HCT116 (cell line): ENCODE measurements around the gene MBTD1.

Experiments used
- EZH2phosphoT487 ChIP-seq: fragments of 200-600 bp; IDR thresholded peaks from 2 replicates; pipeline ENCODE4 v1.6.1; 2018; ENCODE audit warnings: antibody characterized with exemption, borderline replicate concordance
- POLR2A ChIP-seq: IDR thresholded peaks from 2 replicates; pipeline ENCODE4 v1.7.0; 2011; ENCODE audit warnings: borderline replicate concordance; ENCODE audit not compliant: insufficient read depth, insufficient read length; ENCODE audit errors: extremely low read depth
- RAD21 ChIP-seq: IDR thresholded peaks from 2 replicates; pipeline ENCODE4 v1.6.1; 2012; ENCODE audit warnings: low read depth, mild to moderate bottlenecking
- TF ChIP-seq, protein P1 (sequence below), 3 experiments: fragments of 200-600 bp in 1 of 3; sonication (generic) in 1 of 3; IDR thresholded peaks in 2 of 3; conservative IDR thresholded peaks in 1 of 3; 2 replicates each; pipeline ENCODE4 v1.5.1; 2012 to 2017; ENCODE audit warnings: low read depth in 2 of 3, low read length in 2 of 3, antibody characterized with exemption in 1 of 3, borderline replicate concordance in 1 of 3, control low read depth in 1 of 3, mild to moderate bottlenecking in 1 of 3, mixed read lengths in 1 of 3, mixed run types in 1 of 3, moderate library complexity in 1 of 3; ENCODE audit not compliant: insufficient read depth in 1 of 3

DNA sequence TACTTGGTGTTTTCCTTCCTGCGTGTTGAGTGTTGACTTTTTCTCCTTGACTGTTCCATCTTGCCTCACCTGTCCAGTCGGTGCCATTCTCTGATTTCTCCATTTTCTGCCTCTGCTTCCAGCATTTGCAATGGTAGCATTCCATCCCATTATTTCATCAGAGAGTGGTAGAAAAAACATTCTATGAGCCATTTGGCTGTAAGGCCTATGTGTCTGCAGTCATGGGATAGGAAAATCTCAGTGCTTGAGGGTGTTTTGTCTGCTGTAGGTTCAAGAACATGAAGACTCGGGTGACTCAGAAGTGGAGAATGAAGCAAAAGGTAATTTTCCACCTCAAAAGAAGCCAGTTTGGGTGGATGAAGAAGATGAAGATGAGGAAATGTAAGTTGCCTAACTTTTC, 3.2 kb upstream of the MBTD1 start:
- no peak for TF ChIP-seq EZH2phosphoT487
- TF ChIP-seq, protein P1, sequence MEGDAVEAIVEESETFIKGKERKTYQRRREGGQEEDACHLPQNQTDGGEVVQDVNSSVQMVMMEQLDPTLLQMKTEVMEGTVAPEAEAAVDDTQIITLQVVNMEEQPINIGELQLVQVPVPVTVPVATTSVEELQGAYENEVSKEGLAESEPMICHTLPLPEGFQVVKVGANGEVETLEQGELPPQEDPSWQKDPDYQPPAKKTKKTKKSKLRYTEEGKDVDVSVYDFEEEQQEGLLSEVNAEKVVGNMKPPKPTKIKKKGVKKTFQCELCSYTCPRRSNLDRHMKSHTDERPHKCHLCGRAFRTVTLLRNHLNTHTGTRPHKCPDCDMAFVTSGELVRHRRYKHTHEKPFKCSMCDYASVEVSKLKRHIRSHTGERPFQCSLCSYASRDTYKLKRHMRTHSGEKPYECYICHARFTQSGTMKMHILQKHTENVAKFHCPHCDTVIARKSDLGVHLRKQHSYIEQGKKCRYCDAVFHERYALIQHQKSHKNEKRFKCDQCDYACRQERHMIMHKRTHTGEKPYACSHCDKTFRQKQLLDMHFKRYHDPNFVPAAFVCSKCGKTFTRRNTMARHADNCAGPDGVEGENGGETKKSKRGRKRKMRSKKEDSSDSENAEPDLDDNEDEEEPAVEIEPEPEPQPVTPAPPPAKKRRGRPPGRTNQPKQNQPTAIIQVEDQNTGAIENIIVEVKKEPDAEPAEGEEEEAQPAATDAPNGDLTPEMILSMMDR (IDR thresholded peaks at IDR 0.05 in 2 of 3, conservative IDR thresholded peaks at IDR 0.05 in 1 of 3; ENCODE audit: borderline replicate concordance in 1 of 3, insufficient read depth in 1 of 3, low read depth in 2 of 3, low read length in 2 of 3) = no peak
- TF ChIP-seq RAD21 = no peak
- TF ChIP-seq POLR2A = no peak
